ENCODE results near the gene CTNNA1. TPM values are rescaled to one million over a fixed set of nuclear protein-coding genes. Genes with fewer than 3 reads are reported as not detected.
"Not testable (repeated sequence)": the region's sequence is repeated elsewhere in the genome, so short reads cannot be mapped to it uniquely, and the experiment has no call there.

CTNNA1 gene
- total RNA-seq, 4 donors from 2014 or later: 251 to 326 (median 274) TPM

DNA sequence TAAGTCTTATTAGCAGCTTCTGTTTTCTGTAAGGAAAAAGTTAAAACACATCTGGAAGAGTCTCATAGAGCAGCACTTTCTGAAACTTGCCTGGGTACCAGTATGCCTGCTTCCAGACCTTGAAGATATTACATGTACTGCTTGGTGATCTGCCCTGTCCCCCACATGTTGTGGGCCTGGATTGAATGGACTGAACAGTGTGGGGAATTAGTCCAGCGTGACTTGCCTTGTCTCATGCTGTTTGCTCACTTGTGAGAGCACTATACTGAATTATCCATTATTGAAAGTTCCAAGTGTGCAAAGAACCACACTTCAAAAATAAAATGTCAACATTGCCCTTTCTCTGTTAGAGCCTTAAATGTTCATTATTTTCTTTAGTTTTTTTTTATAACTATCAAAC, 8.9 kb downstream of the CTNNA1 start:
- TF ChIP-seq, protein P1, sequence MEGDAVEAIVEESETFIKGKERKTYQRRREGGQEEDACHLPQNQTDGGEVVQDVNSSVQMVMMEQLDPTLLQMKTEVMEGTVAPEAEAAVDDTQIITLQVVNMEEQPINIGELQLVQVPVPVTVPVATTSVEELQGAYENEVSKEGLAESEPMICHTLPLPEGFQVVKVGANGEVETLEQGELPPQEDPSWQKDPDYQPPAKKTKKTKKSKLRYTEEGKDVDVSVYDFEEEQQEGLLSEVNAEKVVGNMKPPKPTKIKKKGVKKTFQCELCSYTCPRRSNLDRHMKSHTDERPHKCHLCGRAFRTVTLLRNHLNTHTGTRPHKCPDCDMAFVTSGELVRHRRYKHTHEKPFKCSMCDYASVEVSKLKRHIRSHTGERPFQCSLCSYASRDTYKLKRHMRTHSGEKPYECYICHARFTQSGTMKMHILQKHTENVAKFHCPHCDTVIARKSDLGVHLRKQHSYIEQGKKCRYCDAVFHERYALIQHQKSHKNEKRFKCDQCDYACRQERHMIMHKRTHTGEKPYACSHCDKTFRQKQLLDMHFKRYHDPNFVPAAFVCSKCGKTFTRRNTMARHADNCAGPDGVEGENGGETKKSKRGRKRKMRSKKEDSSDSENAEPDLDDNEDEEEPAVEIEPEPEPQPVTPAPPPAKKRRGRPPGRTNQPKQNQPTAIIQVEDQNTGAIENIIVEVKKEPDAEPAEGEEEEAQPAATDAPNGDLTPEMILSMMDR (IDR thresholded peaks at IDR 0.05): no peak
- ATAC-seq (ENCODE audit: low FRiP score) (no peak), DNase-seq (ENCODE audit: low spot score) (no peak)

DNA sequence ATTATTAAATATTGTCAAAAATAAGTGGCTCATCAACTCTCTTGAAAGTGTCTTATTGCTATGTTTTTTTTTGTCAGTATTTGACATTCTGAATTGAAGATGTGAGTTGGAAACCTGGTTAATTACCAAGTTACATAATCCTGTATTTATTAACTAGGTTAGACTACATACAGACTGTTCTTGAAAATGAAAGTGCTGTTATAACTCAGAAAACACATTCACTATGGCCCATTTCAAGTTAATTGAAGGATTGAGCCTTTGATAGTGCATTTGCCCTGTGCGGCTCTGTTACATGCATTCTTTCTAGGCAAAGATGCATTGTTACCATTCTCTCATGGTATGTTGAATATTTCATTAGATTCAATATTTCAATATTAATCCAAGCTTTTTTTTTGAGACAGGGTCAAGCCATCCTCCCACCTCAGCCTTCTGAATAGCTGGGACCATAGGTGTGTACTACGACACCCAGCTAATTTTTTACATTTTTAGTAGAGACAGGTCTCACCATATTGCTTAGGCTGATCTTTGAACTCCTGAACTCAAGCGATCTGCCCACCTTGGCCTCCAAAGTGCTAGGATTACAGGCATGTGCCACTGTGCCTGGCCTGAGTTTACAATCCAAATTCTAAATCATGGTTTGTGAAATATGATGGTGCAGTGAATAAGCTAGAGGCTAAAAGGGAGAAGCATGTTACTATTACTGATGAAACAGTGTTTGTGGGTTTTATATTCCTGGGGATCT, 10.0 kb downstream of the CTNNA1 start:
- DNase-seq (ENCODE audit: low spot score): no peak
- ATAC-seq (ENCODE audit: low FRiP score): no peak
- TF ChIP-seq, protein P1 (IDR thresholded peaks at IDR 0.05): no peak

DNA sequence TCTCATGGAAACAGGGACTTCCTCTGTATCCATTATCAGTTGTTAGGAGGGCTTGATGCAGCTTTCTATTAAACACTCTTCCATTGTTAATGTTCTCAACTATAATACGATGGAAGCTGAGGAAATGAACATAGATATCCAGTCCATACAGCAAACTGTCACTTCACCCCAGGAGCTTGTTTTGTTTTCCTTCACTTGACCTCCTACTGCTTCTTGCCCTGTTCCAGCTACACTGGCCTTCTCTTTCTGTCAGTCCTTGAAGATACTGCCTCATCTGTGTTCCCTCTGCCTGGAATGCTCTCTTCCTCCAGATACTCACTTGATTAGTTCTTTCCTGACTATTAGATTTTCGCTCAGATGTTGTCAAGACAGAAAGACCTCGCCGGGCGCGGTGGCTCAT, 17.1 kb downstream of the CTNNA1 start:
- TF ChIP-seq, protein P1 (IDR thresholded peaks at IDR 0.05): no peak
- no peak for DNase-seq (ENCODE audit: low spot score)
- ATAC-seq (ENCODE audit: low FRiP score): no peak

DNA sequence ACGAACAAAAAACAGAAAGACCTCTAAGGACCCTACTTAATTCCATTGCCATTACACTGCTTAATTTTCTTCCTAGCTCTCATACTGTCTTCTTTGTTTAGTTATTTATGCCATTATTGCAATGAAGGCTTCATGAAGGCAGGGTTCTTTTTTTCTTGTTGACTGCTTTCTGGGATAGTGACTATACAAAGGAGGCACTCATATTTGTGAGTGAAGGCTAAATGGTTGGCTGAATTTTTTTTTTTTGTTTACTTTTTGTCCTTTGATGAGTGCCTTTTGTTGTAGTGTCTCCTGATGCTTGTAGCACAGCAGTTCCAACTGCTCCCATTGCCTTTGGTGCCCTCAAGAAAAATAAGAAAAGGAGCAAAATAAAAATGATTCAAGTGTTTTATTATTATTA, 17.8 kb downstream of the CTNNA1 start:
- ATAC-seq (ENCODE audit: low FRiP score): no peak
- no peak for DNase-seq (ENCODE audit: low spot score)
- TF ChIP-seq, protein P1 (IDR thresholded peaks at IDR 0.05): no peak

DNA sequence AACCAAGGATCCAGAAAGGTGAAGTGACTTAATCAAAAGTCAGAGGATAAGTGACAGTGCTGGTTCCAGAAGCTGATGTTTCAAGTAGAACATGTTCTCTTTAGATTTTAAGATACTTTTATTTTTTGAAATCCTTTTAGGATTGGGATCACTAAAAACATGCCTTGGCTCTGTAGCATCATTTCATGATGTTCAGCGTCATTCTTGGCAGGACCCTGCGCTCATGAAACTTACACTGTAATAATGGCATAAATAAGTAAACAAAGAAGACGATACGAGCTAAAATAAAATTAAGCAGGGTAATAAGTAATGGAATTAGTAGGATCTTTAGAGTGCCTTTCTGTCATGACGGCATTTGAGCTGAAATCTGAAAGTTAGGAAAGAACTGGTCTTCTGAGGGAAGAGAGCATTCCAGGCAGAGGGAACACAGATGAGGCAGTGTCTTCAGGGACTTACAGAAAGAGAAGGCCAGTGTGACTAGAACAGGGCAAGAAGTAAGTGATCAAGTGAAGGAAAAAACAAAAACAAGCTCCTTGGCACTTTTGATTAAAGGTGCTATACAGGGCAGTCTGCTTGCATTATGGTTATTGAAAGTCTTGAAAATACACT, 19.9 kb downstream of the CTNNA1 start:
- DNase-seq (ENCODE audit: low spot score) (no peak), ATAC-seq (ENCODE audit: low FRiP score) (no peak)
- TF ChIP-seq, protein P1 (IDR thresholded peaks at IDR 0.05): no peak

DNA sequence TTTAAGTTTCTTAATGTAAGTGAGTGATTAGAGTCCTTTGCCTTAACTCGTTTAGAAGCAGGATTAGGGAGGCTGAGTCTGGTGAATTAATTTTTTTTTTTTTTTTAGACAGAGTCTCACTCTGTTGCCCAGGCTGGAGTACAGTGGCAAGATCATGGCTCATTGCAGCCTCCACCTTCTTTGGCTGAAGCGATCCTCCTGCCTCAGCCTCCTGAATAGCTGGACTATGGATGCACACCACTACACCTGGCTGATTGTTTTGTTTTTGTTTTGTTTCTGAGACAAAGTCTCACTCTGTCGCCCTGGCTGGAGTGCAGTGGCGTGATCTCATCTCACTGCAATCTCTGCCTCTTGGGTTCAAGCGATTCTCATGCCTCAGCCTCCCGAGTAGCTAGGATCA, 20.4 kb downstream of the CTNNA1 start:
- not testable (repeated sequence) for DNase-seq (ENCODE audit: low spot score); ATAC-seq (ENCODE audit: low FRiP score)

DNA sequence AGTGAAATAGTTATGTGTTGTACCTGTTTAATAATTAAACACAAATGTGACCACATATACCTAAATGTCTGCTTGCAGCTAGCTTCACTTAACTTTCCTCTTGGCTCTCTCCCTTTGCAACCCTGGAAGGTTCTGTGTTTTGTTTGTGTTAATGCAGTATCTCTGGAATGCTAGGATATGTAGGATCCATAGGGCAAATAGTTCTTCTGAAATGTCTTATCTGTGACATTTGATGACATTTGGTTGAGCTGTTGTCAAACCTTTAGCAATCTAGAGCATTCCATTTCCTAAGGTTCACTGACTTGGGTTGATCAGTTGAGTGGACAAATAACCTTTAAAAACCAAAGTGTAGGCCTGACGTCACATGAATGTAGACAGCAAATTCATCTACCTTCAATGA, 21.8 kb downstream of the CTNNA1 start:
- ATAC-seq (ENCODE audit: low FRiP score) (no peak), DNase-seq (ENCODE audit: low spot score) (no peak)
- TF ChIP-seq, protein P1 (IDR thresholded peaks at IDR 0.05): no peak
